ENCODE data around the gene TREX2. TPM values are rescaled to one million over a fixed set of nuclear protein-coding genes. Genes with fewer than 3 reads are reported as not detected.
A peak's percentile ranks its signal among the peaks of the same experiment; 100 is the strongest.

The TREX2 gene
- total RNA-seq, 1 donor from 2014 or later = 1.9 TPM

DNA sequence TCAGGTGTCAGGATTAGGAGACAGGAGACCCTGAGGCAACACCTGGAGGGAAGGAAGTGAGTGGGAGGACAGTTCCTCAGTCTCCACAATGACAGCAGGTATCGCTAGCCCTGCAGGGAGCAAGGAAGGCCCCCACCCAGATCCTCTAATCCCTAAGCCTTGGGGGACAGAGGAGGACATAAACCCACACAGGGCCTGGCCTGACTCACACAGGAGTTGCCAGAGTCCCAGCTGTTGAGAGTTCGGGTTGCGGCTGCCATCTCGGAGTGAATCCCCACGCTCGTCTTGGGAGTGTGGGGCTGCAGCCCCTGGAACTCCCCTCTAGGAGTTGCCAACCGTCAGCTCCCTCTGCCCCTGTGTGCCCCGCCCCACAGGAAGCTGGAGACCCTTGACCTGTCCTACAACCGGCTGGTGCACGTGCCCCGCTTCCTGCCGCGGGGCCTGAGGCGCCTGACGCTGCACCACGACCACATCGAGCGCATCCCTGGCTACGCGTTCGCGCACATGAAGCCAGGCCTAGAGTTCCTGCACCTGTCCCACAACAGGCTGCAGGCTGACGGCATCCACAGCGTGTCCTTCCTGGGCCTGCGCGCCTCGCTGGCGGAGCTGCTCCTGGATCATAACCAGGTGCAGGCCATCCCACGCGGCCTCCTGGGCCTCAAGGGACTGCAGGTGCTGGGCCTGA is 39.7 kb upstream of the TREX2 start:
- H3K27ac Mint-ChIP-seq = no peak overlapping the region
- DNase-seq = no peak
- H3K36me3 Mint-ChIP-seq (ENCODE audit: low read depth) = no peaks in the 10 kb centered on the region
- no peaks in the 10 kb centered on the region for H3K9me3 Mint-ChIP-seq
- H3K4me3 Mint-ChIP-seq = no peak overlapping the region
- intact Hi-C loops (cut with micrococcal nuclease) = no loop called here
- H3K4me1 Mint-ChIP-seq = no peaks in the 10 kb centered on the region
- H3K27me3 Mint-ChIP-seq = no peaks in the 10 kb centered on the region

DNA sequence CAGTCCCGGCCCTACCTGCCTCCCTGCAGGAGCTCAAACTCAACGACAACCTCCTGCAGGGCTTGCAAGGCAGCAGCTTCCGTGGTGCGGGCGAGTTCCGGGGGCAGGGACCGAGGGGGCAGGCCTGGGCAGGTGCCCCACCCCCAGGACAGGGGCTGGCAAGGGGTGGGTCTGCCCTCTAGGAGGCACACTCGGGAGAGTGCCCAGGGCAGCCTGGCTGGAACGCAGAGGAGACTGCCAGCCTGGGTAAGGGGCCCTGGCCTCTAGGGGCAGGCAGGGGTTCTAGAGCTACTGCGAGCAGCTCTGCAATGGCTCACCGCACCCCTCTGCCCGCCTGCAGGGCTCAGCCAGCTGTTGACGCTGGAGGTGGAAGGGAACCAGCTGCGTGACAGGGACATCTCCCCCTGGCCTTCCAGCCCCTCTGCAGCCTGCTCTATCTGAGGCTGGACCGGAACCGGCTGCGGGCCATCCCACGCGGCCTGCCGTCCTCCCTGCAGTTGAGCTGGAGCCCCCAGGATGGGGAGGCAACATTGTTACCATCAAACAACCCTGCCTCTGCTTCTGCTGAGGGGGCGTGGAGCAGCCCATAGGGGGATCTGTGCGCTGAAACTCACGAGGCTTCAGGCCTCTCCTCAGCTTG is 36.6 kb upstream of the TREX2 start:
- Mint-ChIP-seq H3K4me1 (no peaks in the 10 kb centered on the region), H3K27ac (no peak overlapping the region), H3K4me3 (no peak overlapping the region), H3K36me3 (ENCODE audit: low read depth) (no peaks in the 10 kb centered on the region), H3K27me3 (no peaks in the 10 kb centered on the region), H3K9me3 (no peaks in the 10 kb centered on the region)
- intact Hi-C loops (cut with micrococcal nuclease) = no loop called here
- DNase-seq = no peak

GRCh38 chrX:153481043-153481442 is 35.2 kb upstream of the TREX2 start:
- intact Hi-C loops (cut with micrococcal nuclease) = no loop called here
- H3K27ac Mint-ChIP-seq = no peak overlapping the region
- H3K4me1 Mint-ChIP-seq = no peaks in the 10 kb centered on the region
- no peak for DNase-seq
- peaks cover 2% of the 10 kb centered on the region for H3K27me3 Mint-ChIP-seq
- no peaks in the 10 kb centered on the region for H3K9me3 Mint-ChIP-seq
- no peak overlapping the region for H3K4me3 Mint-ChIP-seq
- no peaks in the 10 kb centered on the region for H3K36me3 Mint-ChIP-seq (ENCODE audit: low read depth)

DNA sequence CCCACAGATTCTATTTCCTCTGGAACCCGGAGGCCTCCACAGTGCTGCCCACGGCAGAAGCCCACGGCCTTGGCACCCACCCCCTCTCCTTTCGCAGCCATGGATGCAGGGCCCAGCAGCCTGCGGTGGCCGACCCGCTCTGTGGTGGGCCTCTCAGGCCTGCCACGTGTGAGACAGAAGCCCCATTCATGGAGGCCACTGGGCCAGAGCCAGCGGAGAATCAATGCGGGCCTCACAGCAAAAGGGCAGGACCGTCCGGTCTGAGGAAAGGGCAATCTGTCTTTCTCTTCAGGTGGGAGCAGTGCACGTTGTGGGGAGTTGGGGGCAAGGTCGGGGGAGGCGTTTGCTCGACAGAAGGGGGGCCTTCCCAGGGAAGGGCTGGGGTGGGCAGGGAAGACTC is 32.9 kb upstream of the TREX2 start:
- intact Hi-C loops (cut with micrococcal nuclease) = loop anchor here (10.0 kb wide), 1 partner anchor 144 kb away; the partner anchor contains the start of gene ZNF275

DNA sequence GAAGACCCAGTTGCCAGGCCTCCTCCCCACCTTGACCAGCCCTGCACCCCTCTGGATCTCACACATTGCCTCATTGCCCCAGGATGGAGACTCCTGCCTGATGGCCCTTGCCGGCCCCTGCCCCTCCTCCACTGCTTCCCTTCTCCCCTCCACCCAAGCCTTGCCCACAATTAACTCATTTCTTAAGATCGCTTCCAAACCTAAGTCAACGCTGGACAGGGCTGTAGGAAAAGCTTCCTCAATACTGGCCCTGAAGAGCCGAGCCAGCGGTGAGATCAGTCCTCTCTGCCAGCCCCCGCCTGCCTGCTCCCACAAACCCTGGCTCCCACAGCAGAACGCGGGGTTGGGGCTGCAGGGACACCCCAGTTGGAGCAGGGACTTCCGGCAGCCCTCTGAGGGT is 32.0 kb upstream of the TREX2 start:
- intact Hi-C loops (cut with micrococcal nuclease) = loop anchor here (10.0 kb wide), 1 partner anchor 143 kb away; the partner anchor contains the start of gene ZNF275
- no peak overlapping the region for H3K4me3 Mint-ChIP-seq

More for the DNA sequence above, 32.9 kb upstream of the TREX2 start:
- H3K27me3 Mint-ChIP-seq = peaks cover 6% of the 10 kb centered on the region
- no peak overlapping the region for H3K4me3 Mint-ChIP-seq
- no peaks in the 10 kb centered on the region for H3K4me1 Mint-ChIP-seq
- H3K27ac Mint-ChIP-seq = no peak overlapping the region
- H3K36me3 Mint-ChIP-seq (ENCODE audit: low read depth) = no peaks in the 10 kb centered on the region
- H3K9me3 Mint-ChIP-seq = no peaks in the 10 kb centered on the region
- DNase-seq = no peak

DNA sequence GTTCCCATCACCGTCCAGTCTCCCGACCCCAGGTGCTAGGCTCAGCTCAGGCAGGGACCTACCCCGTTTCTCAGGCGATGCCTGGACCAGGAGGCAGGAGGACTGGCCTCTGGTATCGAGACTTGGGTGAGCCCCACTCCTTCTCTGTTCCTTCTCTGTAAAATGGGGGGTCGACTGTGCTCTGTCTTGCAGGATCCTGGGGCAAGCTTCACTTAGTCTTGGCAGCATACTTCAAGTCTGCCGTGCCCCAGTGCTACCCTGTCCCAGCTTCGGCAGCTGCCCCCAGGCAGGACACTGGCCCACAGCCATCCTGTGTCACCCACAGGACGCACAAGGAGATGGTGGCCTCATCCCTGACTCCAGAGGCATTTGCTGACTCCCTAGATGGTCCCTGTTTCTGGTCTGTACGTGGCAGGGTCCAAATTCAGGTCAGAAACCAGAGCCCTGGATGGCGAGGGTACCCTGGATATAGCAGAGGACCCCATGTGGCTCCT is 31.6 kb upstream of the TREX2 start:
- H3K4me3 Mint-ChIP-seq = no peak overlapping the region
- no peaks in the 10 kb centered on the region for H3K4me1 Mint-ChIP-seq
- intact Hi-C loops (cut with micrococcal nuclease) = loop anchor here (10.0 kb wide), 1 partner anchor 143 kb away; the partner anchor contains the start of gene ZNF275
- peaks cover 6% of the 10 kb centered on the region for H3K27me3 Mint-ChIP-seq
- no peak for DNase-seq
- H3K27ac Mint-ChIP-seq = no peak overlapping the region
- H3K9me3 Mint-ChIP-seq = no peaks in the 10 kb centered on the region
- H3K36me3 Mint-ChIP-seq (ENCODE audit: low read depth) = no peaks in the 10 kb centered on the region

More for the DNA sequence above, 32.0 kb upstream of the TREX2 start:
- no peak for DNase-seq
- H3K9me3 Mint-ChIP-seq = no peaks in the 10 kb centered on the region
- no peaks in the 10 kb centered on the region for H3K4me1 Mint-ChIP-seq
- no peaks in the 10 kb centered on the region for H3K36me3 Mint-ChIP-seq (ENCODE audit: low read depth)
- H3K27ac Mint-ChIP-seq = no peak overlapping the region
- H3K27me3 Mint-ChIP-seq = peaks cover 6% of the 10 kb centered on the region

DNA sequence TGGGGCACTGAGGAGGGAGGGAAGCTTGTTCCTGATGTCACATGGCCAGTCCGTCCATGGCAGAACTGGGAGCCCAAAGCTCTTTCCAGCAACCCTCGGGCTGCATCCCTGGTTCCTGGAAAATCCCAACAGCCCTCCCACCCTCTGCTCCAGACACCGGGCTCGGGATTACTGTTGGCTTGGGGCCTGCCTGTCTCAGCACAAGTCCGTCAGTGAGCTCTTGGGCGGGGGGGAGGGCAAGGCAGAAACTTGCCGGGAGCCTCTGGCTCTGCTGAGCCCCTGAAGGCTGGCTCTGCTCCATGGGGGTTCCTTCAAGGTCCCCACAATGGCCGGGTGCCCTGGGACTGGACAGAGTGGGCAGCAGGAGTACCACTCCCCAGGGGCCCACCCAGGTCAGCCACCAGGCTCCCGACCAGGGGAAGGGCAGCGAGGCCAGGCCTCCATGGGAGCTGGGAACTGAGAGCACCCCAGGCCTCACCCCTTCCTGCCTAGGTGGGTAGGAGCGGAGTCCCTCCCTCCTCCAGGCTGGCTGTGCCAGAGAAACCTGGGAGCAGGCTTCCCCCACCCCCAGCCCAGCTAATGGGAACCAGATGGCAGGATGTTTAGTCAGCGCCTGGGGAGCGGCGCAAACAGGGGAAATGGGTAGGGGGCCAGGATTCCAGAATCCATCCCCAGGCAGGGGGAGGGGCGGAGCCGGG is 31.0 kb upstream of the TREX2 start:
- DNase-seq = no peak
- no peaks in the 10 kb centered on the region for H3K9me3 Mint-ChIP-seq
- H3K4me3 Mint-ChIP-seq = no peak overlapping the region
- no peak overlapping the region for H3K27ac Mint-ChIP-seq
- peaks cover 6% of the 10 kb centered on the region for H3K27me3 Mint-ChIP-seq
- no peaks in the 10 kb centered on the region for H3K4me1 Mint-ChIP-seq
- intact Hi-C loops (cut with micrococcal nuclease) = loop anchor here (10.0 kb wide), 1 partner anchor 142 kb away; the partner anchor contains the start of gene ZNF275
- no peaks in the 10 kb centered on the region for H3K36me3 Mint-ChIP-seq (ENCODE audit: low read depth)

- Mint-ChIP-seq H3K27me3 (peaks cover 6% of the 10 kb centered on the region), H3K4me1 (no peaks in the 10 kb centered on the region), H3K4me3 (no peak overlapping the region), H3K27ac (no peak overlapping the region), H3K36me3 (ENCODE audit: low read depth) (no peaks in the 10 kb centered on the region), H3K9me3 (no peaks in the 10 kb centered on the region)
- no peak for DNase-seq
- intact Hi-C loops (cut with micrococcal nuclease) = loop anchor here (10.0 kb wide), 1 partner anchor 141 kb away; the partner anchor contains the start of gene ZNF275
Observed at GRCh38 chrX:153475751-153476281, 30.0 kb upstream of the TREX2 start.

GRCh38 chrX:153475271-153475670 is 29.4 kb upstream of the TREX2 start:
- H3K27me3 Mint-ChIP-seq = peaks cover 6% of the 10 kb centered on the region
- DNase-seq = no peak
- no peaks in the 10 kb centered on the region for H3K36me3 Mint-ChIP-seq (ENCODE audit: low read depth)
- intact Hi-C loops (cut with micrococcal nuclease) = loop anchor here (10.0 kb wide), 1 partner anchor 140 kb away; the partner anchor contains the start of gene ZNF275
- no peaks in the 10 kb centered on the region for H3K9me3 Mint-ChIP-seq
- H3K4me3 Mint-ChIP-seq = no peak overlapping the region
- H3K4me1 Mint-ChIP-seq = no peaks in the 10 kb centered on the region
- no peak overlapping the region for H3K27ac Mint-ChIP-seq

GRCh38 chrX:153474718-153475117 is 28.9 kb upstream of the TREX2 start:
- Mint-ChIP-seq H3K9me3 (no peaks in the 10 kb centered on the region), H3K4me3 (no peak overlapping the region), H3K27ac (no peak overlapping the region), H3K36me3 (ENCODE audit: low read depth) (no peaks in the 10 kb centered on the region), H3K27me3 (peaks cover 6% of the 10 kb centered on the region), H3K4me1 (no peaks in the 10 kb centered on the region)
- DNase-seq = peak; percentile 73
- intact Hi-C loops (cut with micrococcal nuclease) = loop anchor here (5.0 to 10.0 kb wide), 3 partner anchors 140 to 642 kb away; partner anchors contain the start of genes ABCD1, BCAP31, CETN2 and NSDHL

- Mint-ChIP-seq H3K9me3 (no peaks in the 10 kb centered on the region), H3K27ac (no peak overlapping the region), H3K36me3 (ENCODE audit: low read depth) (no peaks in the 10 kb centered on the region), H3K4me3 (no peak overlapping the region), H3K4me1 (no peaks in the 10 kb centered on the region), H3K27me3 (peaks cover 6% of the 10 kb centered on the region)
- DNase-seq = no peak
- intact Hi-C loops (cut with micrococcal nuclease) = loop anchor here (5.0 to 10.0 kb wide), 3 partner anchors 139 to 642 kb away; partner anchors contain the start of genes ABCD1, BCAP31, CETN2 and NSDHL
Observed at GRCh38 chrX:153474266-153474665, 28.4 kb upstream of the TREX2 start.

DNA sequence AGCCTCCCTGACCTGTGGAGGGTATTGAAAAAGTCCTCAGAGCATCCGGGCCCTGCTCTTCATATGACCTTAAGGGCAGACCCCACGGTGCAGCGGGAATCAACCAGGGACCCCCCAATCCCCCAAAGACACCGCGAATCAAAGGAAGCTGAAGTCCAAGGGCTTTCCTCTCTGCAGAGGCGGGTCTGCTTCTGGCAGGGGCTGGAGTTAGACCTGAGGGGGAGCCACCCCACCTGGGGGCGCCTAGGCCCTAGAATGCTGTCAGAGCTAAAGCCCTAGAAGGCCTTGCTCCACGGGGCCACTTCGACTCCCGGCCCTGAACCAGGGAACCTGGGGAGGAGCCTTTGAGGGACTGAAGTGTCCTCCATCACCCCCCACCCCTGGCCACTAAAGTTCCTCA is 27.3 kb upstream of the TREX2 start:
- Mint-ChIP-seq H3K4me3 (no peak overlapping the region), H3K4me1 (peaks cover 1% of the 10 kb centered on the region), H3K27ac (peak overlapping the region; percentile 15), H3K9me3 (no peaks in the 10 kb centered on the region), H3K36me3 (ENCODE audit: low read depth) (no peaks in the 10 kb centered on the region), H3K27me3 (peaks cover 6% of the 10 kb centered on the region)
- DNase-seq = no peak
- intact Hi-C loops (cut with micrococcal nuclease) = loop anchor here (5.0 to 10.0 kb wide), 3 partner anchors 138 to 641 kb away; partner anchors contain the start of genes ABCD1, BCAP31, CETN2 and NSDHL

- peaks cover 6% of the 10 kb centered on the region for H3K27me3 Mint-ChIP-seq
- no peak for DNase-seq
- intact Hi-C loops (cut with micrococcal nuclease) = loop anchor here (1.0 to 10.0 kb wide), 4 partner anchors 36 to 639 kb away; partner anchors contain the start of genes ABCD1, BCAP31, CETN2 and NSDHL
- peaks cover 4% of the 10 kb centered on the region for H3K36me3 Mint-ChIP-seq (ENCODE audit: low read depth)
- peak overlapping the region; percentile 29 for H3K27ac Mint-ChIP-seq
- no peaks in the 10 kb centered on the region for H3K9me3 Mint-ChIP-seq
- peaks cover 4% of the 10 kb centered on the region for H3K4me1 Mint-ChIP-seq
- no peak overlapping the region for H3K4me3 Mint-ChIP-seq
Observed at GRCh38 chrX:153471663-153472280, 25.9 kb upstream of the TREX2 start.

Data from activated CD4-positive, alpha-beta T cell treated with anti-CD3 and anti-CD28 coated beads, Interleukin-2, amount 10 ng/mL, durations not matched to agents 24 days and 14 days (primary cell).